WTC11 (cell line): Measurements from ENCODE around the gene CCDC69. TPM values are rescaled to one million over a fixed set of nuclear protein-coding genes. Genes with fewer than 3 reads are reported as not detected.

Experiments used
- ATAC-seq: fragments of 200-7000 bp; cut with Tn5 transposase; 2 replicates; pipeline ENCODE4 v1.10.0; 2021; ENCODE audit warnings: mild to moderate bottlenecking, moderate library complexity
- CTCF ChIA-PET: fragments of 300-600 bp; sonication (Branson Sonifier 250); formaldehyde crosslinking; loops from one replicate; lab custom pipeline; 2021; ENCODE audit warnings: antibody characterized with exemption; lab: Charles Lee
- POLR2A ChIA-PET: fragments of 350-600 bp; sonication (Branson Sonifier 250); formaldehyde crosslinking; loops from one replicate; lab custom pipeline; 2021; ENCODE audit warnings: antibody characterized with exemption; lab: Charles Lee
- DNase-seq: peaks from one replicate; pipeline ENCODE4 v3.0.0; 2021; ENCODE audit warnings: low spot score
- H3K27ac Mint-ChIP-seq: 2 replicates; pipeline ENCODE4 v1.8.0; 2021; ENCODE audit warnings: mixed read lengths
- H3K27me3 Mint-ChIP-seq: 2 replicates; pipeline ENCODE4 v1.8.0; 2021; ENCODE audit warnings: low read depth, mild to moderate bottlenecking, moderate library complexity, mixed read lengths
- H3K36me3 Mint-ChIP-seq: 2 replicates; pipeline ENCODE4 v1.8.0; 2021; ENCODE audit warnings: mixed read lengths
- H3K4me1 Mint-ChIP-seq: 2 replicates; pipeline ENCODE4 v1.8.0; 2022; ENCODE audit warnings: mixed read lengths
- H3K4me3 Mint-ChIP-seq: 2 replicates; pipeline ENCODE4 v1.8.0; 2021; ENCODE audit warnings: mild to moderate bottlenecking, moderate library complexity, mixed read lengths
- H3K9me3 Mint-ChIP-seq: 2 replicates; pipeline ENCODE4 v1.8.0; 2021; ENCODE audit warnings: mixed read lengths
- ATF2 ChIP-seq: sonication (generic); formaldehyde crosslinking; IDR thresholded peaks from 2 replicates; pipeline ENCODE4 v1.8.1; 2022; ENCODE audit warnings: low read depth, missing genetic modification reagents, borderline replicate concordance
- CBFB ChIP-seq: sonication (generic); formaldehyde crosslinking; IDR thresholded peaks from 2 replicates; pipeline ENCODE4 v1.8.1; 2022; ENCODE audit warnings: mild to moderate bottlenecking, low read depth, missing genetic modification reagents
- CDX4 ChIP-seq: fragments of 250-450 bp; sonication (Bioruptor Pico); IDR thresholded peaks from 2 replicates; pipeline ENCODE4 v1.9.0; 2021; ENCODE audit warnings: moderate library complexity, mild to moderate bottlenecking, inconsistent platforms, borderline replicate concordance
- FOXK1 ChIP-seq: sonication (generic); formaldehyde crosslinking; IDR thresholded peaks from 2 replicates; pipeline ENCODE4 v1.8.0; 2022; ENCODE audit warnings: mild to moderate bottlenecking, moderate library complexity, missing genetic modification reagents
- GABPB1 ChIP-seq: sonication (generic); formaldehyde crosslinking; IDR thresholded peaks from 2 replicates; pipeline ENCODE4 v1.8.1; 2023; ENCODE audit warnings: mild to moderate bottlenecking, missing genetic modification reagents
- HMGA2 ChIP-seq: fragments of 250-450 bp; sonication (Bioruptor Pico); IDR thresholded peaks from 2 replicates; pipeline ENCODE4 v1.4.0; 2021; ENCODE audit warnings: mild to moderate bottlenecking, moderate library complexity
- HMGXB4 ChIP-seq: sonication (generic); formaldehyde crosslinking; IDR thresholded peaks from 2 replicates; pipeline ENCODE4 v1.8.1; 2023; ENCODE audit warnings: mild to moderate bottlenecking, moderate library complexity, missing genetic modification reagents
- IRF1 ChIP-seq: sonication (generic); formaldehyde crosslinking; IDR thresholded peaks from 2 replicates; pipeline ENCODE4 v1.8.0; 2023; ENCODE audit warnings: missing genetic modification reagents
- JAZF1 ChIP-seq: fragments of 250-450 bp; sonication (Bioruptor Pico); IDR thresholded peaks from 2 replicates; pipeline ENCODE4 v1.9.0; 2021; ENCODE audit warnings: moderate library complexity, mild to moderate bottlenecking, inconsistent platforms
- MXD4 ChIP-seq: fragments of 250-450 bp; sonication (Bioruptor Pico); IDR thresholded peaks from 2 replicates; pipeline ENCODE4 v1.8.0; 2021; ENCODE audit warnings: mild to moderate bottlenecking, moderate library complexity, borderline replicate concordance
- NR2C2 ChIP-seq: sonication (generic); formaldehyde crosslinking; IDR thresholded peaks from 2 replicates; pipeline ENCODE4 v1.8.0; 2022; ENCODE audit warnings: mild to moderate bottlenecking, missing genetic modification reagents
- TEAD1 ChIP-seq: sonication (generic); formaldehyde crosslinking; IDR thresholded peaks from 2 replicates; pipeline ENCODE4 v1.8.0; 2022; ENCODE audit warnings: mild to moderate bottlenecking, missing genetic modification reagents
- USF1 ChIP-seq: sonication (generic); formaldehyde crosslinking; IDR thresholded peaks from 2 replicates; pipeline ENCODE4 v1.8.0; 2022; ENCODE audit warnings: mild to moderate bottlenecking, missing genetic modification reagents
- ZNF416 ChIP-seq: fragments of 250-450 bp; sonication (Bioruptor Pico); IDR thresholded peaks from 2 replicates; pipeline ENCODE4 v1.9.0; 2021; ENCODE audit warnings: mild to moderate bottlenecking, inconsistent platforms
- ZNF423 ChIP-seq: fragments of 250-450 bp; sonication (Bioruptor Pico); IDR thresholded peaks from 2 replicates; pipeline ENCODE4 v2.1.2; 2022; ENCODE audit warnings: mild to moderate bottlenecking, moderate library complexity
- total RNA-seq: library from RNA; stranded (reverse); gene quantifications from 3 replicates; pipeline ENCODE4 v1.2.3, GENCODE V29; 2021
- TF ChIP-seq, protein P1 (sequence below): sonication (generic); formaldehyde crosslinking; IDR thresholded peaks from 2 replicates; pipeline ENCODE4 v1.8.1; 2023; ENCODE audit warnings: mild to moderate bottlenecking, missing genetic modification reagents, borderline replicate concordance
- TF ChIP-seq, protein P2 (sequence below): sonication (generic); formaldehyde crosslinking; IDR thresholded peaks from 2 replicates; pipeline ENCODE4 v1.8.0; 2023; ENCODE audit warnings: missing genetic modification reagents, mild to moderate bottlenecking, borderline replicate concordance
- TF ChIP-seq, protein P3 (sequence below): sonication (generic); formaldehyde crosslinking; IDR thresholded peaks from 2 replicates; pipeline ENCODE4 v1.8.1; 2023; ENCODE audit warnings: mild to moderate bottlenecking, missing genetic modification reagents, moderate library complexity
- TF ChIP-seq, protein P4 (sequence below): sonication (generic); formaldehyde crosslinking; IDR thresholded peaks from 2 replicates; pipeline ENCODE4 v1.8.1; 2023; ENCODE audit warnings: mild to moderate bottlenecking, missing genetic modification reagents, moderate library complexity

CCDC69 gene
- total RNA-seq, 1 experiment from 2014 or later: 12.4 TPM

- no peak for DNase-seq
- Mint-ChIP-seq H3K4me3 (no peak overlapping the region), H3K27ac (no peak overlapping the region), H3K4me1 (peaks cover 18% of the 10 kb centered on the region), H3K36me3 (peaks cover 5% of the 10 kb centered on the region), H3K27me3 (no peaks in the 10 kb centered on the region), H3K9me3 (no peaks in the 10 kb centered on the region)
- no peak for ATAC-seq
- ChIA-PET POLR2A (no interaction called here), CTCF (interaction anchor here (1.1 to 5.2 kb wide), 2 partner anchors 19 to 30 kb away, joined by 6 to 51 read pairs; no protein-coding TSS in a partner anchor)
- TF ChIP-seq TEAD1 (no peak), FOXK1 (no peak), IRF1 (no peak), CDX4 (no peak), USF1 (CRISPR knock-in tag) (no peak), JAZF1 (no peak), ZNF423 (CRISPR knock-in tag) (no peak), CBFB (CRISPR knock-in tag) (no peak), HMGA2 (CRISPR knock-in tag) (no peak)
- TF ChIP-seq, protein P1, sequence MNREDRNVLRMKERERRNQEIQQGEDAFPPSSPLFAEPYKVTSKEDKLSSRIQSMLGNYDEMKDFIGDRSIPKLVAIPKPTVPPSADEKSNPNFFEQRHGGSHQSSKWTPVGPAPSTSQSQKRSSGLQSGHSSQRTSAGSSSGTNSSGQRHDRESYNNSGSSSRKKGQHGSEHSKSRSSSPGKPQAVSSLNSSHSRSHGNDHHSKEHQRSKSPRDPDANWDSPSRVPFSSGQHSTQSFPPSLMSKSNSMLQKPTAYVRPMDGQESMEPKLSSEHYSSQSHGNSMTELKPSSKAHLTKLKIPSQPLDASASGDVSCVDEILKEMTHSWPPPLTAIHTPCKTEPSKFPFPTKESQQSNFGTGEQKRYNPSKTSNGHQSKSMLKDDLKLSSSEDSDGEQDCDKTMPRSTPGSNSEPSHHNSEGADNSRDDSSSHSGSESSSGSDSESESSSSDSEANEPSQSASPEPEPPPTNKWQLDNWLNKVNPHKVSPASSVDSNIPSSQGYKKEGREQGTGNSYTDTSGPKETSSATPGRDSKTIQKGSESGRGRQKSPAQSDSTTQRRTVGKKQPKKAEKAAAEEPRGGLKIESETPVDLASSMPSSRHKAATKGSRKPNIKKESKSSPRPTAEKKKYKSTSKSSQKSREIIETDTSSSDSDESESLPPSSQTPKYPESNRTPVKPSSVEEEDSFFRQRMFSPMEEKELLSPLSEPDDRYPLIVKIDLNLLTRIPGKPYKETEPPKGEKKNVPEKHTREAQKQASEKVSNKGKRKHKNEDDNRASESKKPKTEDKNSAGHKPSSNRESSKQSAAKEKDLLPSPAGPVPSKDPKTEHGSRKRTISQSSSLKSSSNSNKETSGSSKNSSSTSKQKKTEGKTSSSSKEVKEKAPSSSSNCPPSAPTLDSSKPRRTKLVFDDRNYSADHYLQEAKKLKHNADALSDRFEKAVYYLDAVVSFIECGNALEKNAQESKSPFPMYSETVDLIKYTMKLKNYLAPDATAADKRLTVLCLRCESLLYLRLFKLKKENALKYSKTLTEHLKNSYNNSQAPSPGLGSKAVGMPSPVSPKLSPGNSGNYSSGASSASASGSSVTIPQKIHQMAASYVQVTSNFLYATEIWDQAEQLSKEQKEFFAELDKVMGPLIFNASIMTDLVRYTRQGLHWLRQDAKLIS: no peak
- TF ChIP-seq, protein P2, sequence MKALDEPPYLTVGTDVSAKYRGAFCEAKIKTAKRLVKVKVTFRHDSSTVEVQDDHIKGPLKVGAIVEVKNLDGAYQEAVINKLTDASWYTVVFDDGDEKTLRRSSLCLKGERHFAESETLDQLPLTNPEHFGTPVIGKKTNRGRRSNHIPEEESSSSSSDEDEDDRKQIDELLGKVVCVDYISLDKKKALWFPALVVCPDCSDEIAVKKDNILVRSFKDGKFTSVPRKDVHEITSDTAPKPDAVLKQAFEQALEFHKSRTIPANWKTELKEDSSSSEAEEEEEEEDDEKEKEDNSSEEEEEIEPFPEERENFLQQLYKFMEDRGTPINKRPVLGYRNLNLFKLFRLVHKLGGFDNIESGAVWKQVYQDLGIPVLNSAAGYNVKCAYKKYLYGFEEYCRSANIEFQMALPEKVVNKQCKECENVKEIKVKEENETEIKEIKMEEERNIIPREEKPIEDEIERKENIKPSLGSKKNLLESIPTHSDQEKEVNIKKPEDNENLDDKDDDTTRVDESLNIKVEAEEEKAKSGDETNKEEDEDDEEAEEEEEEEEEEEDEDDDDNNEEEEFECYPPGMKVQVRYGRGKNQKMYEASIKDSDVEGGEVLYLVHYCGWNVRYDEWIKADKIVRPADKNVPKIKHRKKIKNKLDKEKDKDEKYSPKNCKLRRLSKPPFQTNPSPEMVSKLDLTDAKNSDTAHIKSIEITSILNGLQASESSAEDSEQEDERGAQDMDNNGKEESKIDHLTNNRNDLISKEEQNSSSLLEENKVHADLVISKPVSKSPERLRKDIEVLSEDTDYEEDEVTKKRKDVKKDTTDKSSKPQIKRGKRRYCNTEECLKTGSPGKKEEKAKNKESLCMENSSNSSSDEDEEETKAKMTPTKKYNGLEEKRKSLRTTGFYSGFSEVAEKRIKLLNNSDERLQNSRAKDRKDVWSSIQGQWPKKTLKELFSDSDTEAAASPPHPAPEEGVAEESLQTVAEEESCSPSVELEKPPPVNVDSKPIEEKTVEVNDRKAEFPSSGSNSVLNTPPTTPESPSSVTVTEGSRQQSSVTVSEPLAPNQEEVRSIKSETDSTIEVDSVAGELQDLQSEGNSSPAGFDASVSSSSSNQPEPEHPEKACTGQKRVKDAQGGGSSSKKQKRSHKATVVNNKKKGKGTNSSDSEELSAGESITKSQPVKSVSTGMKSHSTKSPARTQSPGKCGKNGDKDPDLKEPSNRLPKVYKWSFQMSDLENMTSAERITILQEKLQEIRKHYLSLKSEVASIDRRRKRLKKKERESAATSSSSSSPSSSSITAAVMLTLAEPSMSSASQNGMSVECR (CRISPR knock-in tag): no peak
Measured at GRCh38 chr5:151144922-151145321, 79.0 kb downstream of the CCDC69 start.

DNA sequence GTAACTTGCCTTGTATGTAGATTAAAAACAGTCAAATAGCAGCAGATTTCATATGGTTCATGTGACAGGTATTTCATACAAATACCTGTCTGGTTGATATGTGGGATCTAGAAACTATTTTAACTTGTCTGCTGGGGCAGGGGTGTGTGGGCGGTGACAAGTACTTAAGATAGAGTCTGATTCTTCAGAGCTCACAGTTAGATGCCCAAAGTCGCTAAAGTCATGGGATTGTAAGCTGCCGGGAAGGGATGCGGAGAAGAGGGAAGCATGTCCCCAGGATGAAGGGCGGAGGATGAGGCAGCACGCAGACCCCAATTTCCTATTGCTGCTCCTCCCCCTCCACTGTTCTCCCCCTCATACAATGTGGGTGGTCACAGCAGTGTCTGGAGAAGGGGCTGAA, 79.6 kb downstream of the CCDC69 start:
- H3K27ac Mint-ChIP-seq: peak overlapping the region; percentile 5; the same call in 1 of the 2 replicates
- no peak for TF ChIP-seq ATF2
- no peak for TF ChIP-seq IRF1
- TF ChIP-seq, protein P3, sequence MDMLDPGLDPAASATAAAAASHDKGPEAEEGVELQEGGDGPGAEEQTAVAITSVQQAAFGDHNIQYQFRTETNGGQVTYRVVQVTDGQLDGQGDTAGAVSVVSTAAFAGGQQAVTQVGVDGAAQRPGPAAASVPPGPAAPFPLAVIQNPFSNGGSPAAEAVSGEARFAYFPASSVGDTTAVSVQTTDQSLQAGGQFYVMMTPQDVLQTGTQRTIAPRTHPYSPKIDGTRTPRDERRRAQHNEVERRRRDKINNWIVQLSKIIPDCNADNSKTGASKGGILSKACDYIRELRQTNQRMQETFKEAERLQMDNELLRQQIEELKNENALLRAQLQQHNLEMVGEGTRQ (CRISPR knock-in tag): no peak
- TF ChIP-seq MXD4 (CRISPR knock-in tag): no peak
- no peak for TF ChIP-seq ZNF416 (CRISPR knock-in tag)
- TF ChIP-seq HMGXB4 (CRISPR knock-in tag): no peak
- TF ChIP-seq, protein P4, sequence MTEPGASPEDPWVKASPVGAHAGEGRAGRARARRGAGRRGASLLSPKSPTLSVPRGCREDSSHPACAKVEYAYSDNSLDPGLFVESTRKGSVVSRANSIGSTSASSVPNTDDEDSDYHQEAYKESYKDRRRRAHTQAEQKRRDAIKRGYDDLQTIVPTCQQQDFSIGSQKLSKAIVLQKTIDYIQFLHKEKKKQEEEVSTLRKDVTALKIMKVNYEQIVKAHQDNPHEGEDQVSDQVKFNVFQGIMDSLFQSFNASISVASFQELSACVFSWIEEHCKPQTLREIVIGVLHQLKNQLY: no peak
- no peak for TF ChIP-seq NR2C2 (CRISPR knock-in tag)
- no peak for TF ChIP-seq GABPB1 (CRISPR knock-in tag)

More for the DNA sequence above, 79.6 kb downstream of the CCDC69 start:
- Mint-ChIP-seq H3K4me1 (peaks cover 18% of the 10 kb centered on the region), H3K36me3 (peaks cover 5% of the 10 kb centered on the region), H3K27me3 (no peaks in the 10 kb centered on the region), H3K4me3 (no peak overlapping the region), H3K9me3 (no peaks in the 10 kb centered on the region)
- DNase-seq (no peak), ATAC-seq (no peak)
- POLR2A ChIA-PET: no interaction called here
- CTCF ChIA-PET: interaction anchor here (1.1 to 5.2 kb wide), 3 partner anchors 18 to 29 kb away, joined by 5 to 51 read pairs (median 6); no protein-coding TSS in a partner anchor
